Lung microvascular endothelial cell (primary cell): Measurements from ENCODE around the gene AUNIP. TPM values are rescaled to one million over a fixed set of nuclear protein-coding genes. Genes with fewer than 3 reads are reported as not detected.
"Not testable (repeated sequence)": the region's sequence is repeated elsewhere in the genome, so short reads cannot be mapped to it uniquely, and the experiment has no call there.

Source experiments
- DNase-seq, 2 donors: peaks; one replicate each; pipeline versions ENCODE4 v3.0.0 to v3.0.0-alpha.2; 2010; ENCODE audit warnings: low read depth in 2 of 2
- total RNA-seq: library from RNA; depleted of rRNA; stranded (reverse); fragments of >200 nt; gene quantifications from 2 replicates; pipeline ENCODE4 v1.2.1, GENCODE V29; 2014

The AUNIP gene
- total RNA-seq, 1 donor from 2014 or later, result 0.60 TPM

- DNase-seq, result peak in 1 of 2 donors; percentile 40
Observed at GRCh38 chr1:25866288-25866687, 7.0 kb upstream of the AUNIP start.

- no peak for DNase-seq
Observed at GRCh38 chr1:25864434-25864833, 5.2 kb upstream of the AUNIP start.

GRCh38 chr1:25863486-25864262, 4.4 kb upstream of the AUNIP start:
- DNase-seq, result no peak

DNA sequence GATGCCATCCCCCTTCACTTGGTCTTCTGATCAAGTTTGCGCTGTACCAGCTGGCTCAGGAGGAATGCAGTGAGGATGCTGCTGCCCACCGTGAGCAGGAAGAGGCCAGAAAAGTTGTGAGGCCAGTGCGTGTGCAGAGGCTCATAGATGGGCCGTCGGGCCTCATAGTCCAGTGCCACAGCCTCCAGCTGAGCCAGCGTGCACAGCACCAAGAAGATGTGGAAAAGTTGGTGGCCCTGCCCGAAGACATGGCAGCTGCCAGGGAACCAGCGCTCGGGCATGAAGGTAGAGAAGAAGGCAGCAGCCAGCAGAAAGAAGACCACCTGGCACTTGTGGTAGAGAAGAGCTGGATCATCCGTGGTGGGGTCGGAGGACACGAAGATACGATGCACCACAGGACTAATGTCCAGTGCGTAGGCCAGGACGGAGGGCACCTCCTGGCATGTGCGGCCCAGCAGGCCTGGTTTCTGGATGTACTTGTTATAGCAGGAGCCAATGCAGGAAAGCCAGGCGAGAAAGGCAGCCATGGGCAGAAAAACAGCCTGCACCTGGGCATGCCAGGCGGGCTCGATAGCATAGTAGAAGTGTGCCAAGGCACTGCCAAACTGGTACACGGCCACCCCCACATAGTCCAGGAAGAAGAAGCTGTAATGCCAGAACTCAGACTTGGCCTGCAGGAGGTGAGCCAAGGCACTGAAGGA, 3.7 kb upstream of the AUNIP start:
- no peak for DNase-seq

DNA sequence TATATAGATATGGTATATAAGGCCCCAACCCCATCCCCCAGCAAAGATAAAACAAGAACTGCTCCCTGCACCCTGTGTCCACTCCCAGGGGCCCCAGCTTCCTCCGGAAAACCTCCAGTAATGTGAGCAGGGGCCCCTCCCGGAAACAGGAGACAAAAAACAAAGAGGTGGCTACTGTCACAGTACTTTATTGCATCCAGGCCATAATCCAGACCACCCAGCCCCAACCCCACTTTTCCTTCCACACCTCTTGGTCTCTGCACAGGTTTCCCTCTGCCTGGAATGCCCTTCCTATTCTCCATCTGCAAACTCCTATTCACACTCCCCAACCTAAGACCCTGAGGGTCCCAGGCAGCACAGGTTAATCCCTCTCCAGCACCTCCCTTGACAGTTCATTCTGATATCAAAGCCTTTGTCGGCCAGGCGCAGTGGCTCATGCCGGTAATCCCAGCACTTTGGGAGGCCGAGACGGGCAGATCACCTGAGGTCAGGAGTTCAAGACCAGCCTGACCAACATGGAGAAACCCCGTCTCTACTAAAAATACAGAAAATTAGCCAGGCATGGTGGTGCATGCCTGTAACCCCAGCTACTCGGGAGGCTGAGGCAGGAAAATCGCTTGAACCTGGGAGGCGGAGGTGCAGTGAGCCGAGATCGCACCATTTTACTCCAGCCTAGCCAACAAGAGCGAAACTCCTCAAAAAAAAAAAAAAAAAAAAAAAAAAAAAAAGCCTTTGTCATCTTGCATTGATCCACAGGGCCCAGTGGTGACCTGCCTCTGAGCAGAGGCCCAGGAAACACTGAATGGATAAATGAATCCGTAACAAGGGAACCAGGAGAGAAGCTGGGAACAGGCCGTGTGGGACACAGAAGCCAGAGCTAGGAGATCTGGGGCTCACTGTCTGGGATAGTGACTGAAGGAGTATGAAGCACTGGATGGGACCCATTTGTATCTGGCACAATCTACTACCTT, 2.3 kb upstream of the AUNIP start:
- peak in 1 of 2 donors; percentile 88 for DNase-seq

DNA sequence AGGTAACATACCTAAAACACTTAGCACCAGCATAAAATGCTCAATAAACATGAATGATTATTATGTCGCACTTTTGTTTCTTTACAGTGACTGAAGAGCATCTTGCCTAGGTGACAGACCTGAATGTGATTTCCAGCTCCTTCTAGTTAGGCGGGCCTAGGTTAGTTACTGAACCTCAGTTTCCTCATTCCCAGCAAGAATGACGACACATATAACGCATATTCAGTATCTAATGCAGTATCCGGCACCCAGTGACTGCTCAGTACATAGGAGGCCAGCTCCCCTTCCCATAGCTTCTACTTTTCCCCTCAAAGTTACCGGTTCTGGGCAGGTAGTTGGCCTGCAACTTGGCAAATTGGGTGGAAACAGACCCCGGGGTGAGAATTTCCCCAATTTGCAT, 763 bp downstream of the AUNIP start:
- no peak for DNase-seq

GRCh38 chr1:25856856-25857255, 2.4 kb downstream of the AUNIP start:
- DNase-seq, result no peak

GRCh38 chr1:25854554-25854953, 4.7 kb downstream of the AUNIP start:
- DNase-seq, result no peak

DNA sequence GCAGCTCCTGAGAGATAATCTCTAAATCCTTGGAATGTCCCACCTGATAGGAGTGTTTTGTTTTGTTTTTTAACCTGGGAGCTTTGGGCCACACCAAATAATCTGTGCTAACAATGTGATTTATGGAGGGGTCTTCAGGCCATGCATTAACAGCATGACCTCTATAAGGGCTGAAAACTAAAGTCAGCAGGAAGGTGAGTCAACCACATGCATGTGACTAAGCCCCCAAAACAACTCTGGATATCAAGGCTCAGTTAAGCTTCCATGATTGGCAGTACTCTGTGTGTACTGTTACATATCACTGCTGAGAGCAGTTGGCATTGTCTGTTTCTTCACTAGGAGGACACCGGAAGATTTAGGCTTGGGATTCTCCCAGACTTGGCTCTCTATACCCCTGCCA, 10.7 kb downstream of the AUNIP start:
- peak; percentile 20 to 25 for DNase-seq

DNA sequence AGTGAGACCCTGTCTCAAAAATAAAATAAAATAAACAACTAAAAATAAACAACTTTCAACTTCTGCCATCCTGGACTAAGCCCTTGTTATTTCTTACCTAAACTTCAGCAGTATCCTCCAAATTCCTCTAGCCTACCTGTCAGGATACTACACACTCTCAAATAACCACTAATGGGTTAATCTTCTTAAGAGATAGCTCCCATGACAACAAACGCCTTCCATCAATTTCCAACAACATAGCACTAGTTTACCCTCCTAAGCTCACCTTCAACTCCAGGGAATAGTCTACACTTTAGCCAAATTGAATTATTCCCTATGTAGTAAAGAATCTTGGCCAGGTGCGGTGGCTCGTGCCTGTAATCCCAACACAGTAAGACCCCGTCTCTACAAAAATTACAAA, 11.3 kb downstream of the AUNIP start:
- no peak for DNase-seq

DNA sequence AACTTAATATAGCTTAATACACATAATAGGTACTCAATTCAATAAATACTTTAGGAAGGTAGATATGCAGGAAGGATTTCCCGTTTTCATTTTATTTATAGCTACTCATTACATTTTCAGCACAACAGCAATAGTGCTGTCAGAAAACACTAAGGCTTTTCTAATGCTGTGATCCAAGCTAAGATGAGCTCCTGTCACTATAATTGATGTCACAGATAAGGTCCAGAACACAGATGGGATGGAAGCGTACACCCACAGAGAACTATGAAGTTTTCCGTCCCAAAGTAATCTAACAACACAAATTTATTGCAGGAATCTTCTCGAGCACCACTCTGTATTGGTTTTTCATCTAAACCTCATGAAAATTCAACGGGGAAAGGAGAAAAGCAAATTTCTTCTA, 13.6 kb downstream of the AUNIP start:
- no peak for DNase-seq

- DNase-seq, result no peak
Observed at GRCh38 chr1:25844536-25845337, 14.5 kb downstream of the AUNIP start.

GRCh38 chr1:25843483-25843882, 15.8 kb downstream of the AUNIP start:
- DNase-seq, result no peak

DNA sequence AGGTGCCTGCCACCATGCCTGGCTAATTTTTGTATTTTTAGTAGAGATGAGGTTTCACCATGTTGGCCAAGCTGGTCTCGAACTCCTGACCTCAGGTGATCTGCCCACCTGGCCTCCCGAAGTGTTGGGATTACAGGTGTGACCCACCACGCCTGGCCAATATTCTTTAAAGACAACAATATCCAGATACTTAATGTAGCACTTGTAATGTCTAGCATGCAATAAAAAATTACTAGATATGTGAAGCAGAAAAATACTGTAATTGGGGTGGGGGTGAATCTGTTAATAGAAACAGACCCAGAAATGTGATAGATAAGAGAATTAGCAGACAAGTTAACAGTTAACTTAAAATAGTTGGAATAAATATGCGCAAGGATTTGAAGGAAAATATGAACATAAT, 19.4 kb downstream of the AUNIP start:
- DNase-seq, result not testable (repeated sequence)

DNA sequence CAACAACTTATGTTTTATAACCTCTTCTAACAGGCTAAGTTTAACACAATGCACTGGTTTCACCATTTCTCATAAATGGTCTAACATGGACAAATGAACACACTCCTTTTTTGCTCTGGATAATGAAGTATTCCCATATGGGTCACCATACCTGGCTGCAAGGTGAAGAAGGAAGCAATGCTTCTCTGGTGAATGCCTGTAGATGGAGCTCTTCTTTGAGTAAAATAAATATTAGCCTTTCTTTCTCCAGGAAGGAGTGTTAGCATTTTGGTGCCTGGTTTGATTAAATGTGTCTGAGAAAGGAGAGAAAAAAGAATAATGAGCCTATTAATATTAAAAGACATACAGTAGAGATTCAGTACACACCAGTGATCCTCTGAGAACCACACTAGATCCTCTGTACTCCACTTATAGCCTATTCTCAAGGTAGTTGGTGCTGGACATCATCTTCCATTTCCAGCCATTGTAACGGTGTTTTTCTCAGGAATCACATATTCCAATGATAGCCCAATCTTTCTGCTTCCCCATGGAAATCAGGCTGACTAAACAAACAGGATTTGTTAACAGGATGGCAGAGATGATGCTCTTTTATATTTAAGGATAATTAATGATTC, 21.9 kb downstream of the AUNIP start:
- DNase-seq, result peak in 1 of 2 donors; percentile 33

DNA sequence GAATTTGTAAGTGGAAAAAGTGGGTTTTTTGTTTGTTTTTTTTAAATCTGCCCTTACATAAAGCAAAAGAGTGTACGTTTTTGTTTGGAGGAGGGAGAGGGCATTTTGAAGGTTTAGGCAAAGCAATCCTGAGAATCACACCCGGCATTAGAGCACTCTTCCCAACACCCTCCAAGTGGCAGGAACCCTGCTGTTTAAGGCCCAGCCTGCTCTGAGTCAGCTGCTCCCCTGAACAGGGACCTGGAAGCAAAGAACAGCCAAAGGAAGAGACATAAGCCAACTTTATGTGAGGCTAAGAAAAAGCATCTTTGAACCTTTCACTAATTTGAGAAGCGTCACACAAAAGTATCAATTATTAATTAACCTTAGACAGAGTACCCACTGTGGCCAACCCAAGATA, 22.6 kb downstream of the AUNIP start:
- DNase-seq, result no peak

- DNase-seq, result no peak
Observed at GRCh38 chr1:25834894-25835293, 24.4 kb downstream of the AUNIP start.

DNA sequence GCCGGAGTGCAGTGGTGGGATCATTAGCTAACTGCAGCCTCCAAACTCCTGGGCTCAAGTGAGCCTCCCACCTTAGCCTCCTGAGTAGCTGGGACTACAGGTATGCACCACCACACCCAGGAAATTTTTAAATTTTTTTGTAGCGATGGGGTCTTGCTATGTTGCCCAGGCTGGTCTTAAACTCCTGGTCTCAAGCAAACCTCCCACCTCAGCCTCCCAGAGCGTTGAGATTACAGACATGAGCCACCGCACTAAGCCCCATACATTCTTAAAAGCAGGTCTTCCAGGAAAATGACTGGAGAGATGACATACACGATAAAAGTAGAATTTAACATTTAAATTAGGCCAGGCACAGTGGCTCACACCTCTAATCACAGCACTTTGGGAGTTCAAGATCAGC, 26.1 kb downstream of the AUNIP start:
- DNase-seq, result no peak

GRCh38 chr1:25832336-25833037, 26.8 kb downstream of the AUNIP start:
- DNase-seq, result no peak
